Measurements from ENCODE around the gene EMX1.
A peak's percentile ranks its signal among the peaks of the same experiment; 100 is the strongest.
"Not testable (repeated sequence)": the region's sequence is repeated elsewhere in the genome, so short reads cannot be mapped to it uniquely, and the experiment has no call there.

Gene EMX1

DNA sequence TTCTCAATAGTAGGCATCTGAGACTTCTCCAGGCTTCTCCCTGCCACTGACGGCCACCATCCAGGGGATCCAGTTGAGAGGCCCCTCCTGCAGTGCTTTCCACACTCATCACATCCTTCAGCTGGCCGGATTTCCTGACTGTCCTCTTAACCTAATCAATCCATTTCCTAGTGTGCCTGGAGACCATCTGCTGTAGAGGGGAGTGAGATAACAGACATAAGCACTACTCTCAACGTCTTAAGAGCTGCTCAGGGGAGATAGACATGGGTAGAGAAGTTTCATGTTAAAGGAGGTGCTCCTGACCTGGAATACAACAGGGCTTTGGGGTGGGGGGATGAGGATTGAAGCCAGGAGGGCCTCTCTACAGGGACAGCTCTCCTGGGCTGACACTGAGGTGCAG lies 15.9 kb upstream of the EMX1 start:
- no peak for DNase-seq

DNA sequence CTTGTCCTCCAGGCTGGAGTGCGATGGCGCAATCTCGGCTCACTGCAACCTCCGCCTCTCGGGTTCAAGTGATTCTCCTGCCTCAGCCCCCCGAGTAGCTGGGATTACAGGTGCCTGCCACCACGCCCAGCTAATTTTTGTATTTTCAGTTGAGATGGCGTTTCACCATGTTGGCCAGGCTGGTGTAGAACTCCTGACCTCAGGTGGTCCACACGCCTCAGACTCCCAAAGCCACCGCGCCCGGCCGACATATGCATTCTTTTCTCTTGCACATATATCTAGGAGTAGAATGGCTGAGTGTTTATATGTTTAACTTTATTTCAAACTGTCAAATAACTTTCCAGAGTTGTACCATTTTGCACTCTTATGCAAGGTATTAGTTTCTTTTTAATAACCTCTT lies 9.9 kb upstream of the EMX1 start:
- not testable (repeated sequence) for DNase-seq

DNA sequence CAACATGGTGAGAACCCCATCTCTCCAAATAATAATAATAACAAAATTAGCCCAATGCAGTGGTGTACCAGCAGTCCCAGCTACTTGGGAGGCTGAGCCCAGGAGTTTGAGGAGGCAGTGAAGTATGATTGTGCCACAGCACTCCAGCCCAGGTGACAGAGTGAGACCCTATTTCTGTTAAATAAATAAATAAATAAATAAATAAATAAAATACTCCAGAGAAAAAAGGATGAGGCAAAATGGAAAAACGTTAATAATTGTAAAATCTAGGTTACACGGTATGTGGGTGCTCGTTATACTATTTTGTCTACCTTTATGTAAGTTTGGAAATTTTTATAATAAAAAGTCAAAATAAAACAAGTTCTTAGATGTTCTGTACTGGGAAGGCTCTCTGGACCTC lies 8.6 kb upstream of the EMX1 start:
- no peak for DNase-seq

DNA sequence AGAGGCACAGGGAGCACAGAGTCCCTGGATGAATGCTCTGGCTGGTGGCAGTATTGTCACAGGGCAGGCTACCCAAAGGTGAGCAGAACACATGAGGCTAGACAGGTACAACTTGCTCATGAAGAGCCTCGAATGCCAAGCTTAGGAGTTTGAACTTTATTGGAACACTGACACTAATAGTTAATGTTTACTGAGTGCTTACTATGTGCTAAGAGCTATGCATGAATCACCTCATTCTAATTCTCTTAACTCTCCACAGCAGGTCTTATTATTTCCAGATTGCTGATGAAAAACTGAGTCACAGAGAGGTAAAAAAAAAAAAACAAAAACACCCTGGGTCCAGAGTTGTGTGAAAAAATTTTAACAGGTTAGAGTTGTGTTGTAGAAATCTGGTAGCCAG lies 6.1 kb upstream of the EMX1 start:
- DNase-seq = no peak

DNA sequence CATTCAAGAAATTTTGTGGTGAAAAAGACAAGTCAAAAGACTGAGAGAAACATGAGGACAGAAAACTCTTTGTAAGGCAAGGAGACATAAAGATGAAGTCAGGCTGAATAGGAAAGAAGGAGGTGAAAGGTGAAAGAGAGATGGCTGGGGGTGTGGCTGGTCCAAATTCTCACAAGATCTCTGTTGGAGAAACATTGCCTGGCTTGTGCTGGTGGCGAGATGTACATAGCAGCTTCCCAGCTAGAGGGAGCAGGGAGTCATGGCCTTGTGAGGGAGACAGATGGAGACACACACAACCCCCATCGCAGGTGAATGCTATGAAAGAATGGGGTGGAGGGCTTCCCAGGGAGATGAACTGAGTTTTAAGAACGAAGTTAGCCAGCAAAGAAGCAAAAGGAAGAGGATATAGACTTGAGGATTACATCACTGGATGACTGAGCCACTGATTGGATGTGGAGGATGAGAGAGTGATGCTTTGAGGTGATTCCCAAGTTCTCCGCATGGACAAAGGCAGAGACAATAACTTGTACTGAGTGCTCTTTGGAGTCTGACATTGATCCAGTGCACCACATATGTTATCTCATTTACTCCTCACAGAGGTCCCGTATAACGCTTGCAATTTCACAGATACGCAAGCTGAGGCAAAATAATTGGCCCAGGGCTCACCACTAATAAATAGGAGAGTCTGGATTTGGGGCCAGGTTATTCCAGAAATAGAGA lies 3.7 kb upstream of the EMX1 start:
- no peak for DNase-seq

DNA sequence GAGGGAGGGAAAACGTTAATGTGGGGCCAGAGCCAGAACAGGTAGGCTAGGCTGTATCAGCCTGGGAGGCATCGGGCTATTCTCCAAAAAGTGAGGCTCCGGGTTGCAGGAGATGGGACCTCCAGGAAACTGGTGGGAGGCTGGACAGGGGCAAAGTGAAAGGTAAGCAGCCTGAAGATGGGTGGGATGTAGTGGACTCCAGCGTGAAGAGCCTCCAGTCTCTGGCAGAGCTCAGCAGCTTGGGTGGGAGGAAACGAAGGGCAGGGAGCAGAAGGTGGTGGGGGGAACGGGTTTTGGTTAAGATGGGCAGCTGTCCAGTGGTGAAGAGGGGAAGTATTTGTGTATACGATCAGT lies 3.1 kb upstream of the EMX1 start:
- DNase-seq = no peak

DNA sequence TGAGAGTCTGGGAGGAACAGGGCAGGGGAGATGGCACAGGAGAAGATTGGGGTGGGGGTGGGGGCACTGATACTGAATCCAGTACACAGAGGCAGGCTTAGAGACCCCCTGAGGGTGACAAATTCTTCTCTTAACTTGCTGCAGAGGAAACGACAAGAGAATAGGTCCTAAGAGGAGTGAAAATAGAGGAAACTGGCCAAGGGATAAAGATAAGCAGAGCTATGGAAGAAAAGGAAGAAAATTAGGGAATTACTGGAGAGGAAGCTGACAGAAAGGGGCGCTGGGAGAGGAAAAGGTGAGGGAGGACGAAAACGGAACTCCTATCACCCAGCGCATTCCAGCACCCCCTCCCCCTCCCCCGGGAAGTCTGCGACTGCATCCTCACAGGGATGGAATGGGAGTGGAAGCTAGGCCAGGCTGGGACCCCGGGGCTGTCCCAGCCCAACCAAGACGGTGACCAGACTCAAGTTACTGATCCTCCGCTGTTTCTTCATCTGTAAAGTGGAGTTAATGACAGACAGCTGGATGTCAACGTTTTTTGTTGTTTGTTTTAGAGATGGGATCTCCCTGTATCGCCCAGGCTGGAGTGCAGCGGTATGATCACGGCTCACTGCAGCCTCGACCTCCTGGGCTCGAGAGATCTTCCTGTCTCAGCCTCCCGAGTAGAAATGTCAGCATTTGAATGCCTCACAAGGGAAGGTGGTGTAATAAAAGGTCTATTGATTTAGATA lies 2.6 kb upstream of the EMX1 start:
- DNase-seq = no peak

DNA sequence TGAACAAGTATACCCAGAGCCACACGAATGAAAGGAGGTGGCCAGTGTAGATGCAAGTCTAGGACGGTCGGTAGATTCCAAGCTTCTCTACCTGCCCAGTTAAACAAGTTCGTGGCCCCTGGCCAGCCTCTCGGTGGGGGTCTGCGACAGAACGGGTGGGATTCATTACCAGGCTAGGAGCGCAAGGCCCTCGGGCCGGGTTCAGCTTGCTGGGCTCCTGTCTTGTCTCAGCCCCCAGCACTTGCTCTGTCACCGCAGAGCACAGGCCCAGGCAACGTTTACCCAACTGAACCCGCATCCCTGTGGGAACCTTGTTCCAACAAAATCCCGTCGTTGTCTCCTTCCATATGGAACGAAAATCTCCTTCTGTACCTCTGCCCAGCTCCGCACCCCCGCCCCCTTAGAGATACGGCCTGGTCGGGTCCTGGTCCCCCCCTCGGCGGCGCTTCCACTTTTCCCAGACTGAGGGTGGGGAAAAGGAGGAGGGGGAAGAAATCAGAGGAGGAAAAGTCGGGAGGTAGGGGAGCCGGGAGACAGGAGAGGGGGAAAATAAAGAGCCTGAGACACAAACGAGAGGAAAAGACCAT lies 1.9 kb upstream of the EMX1 start:
- DNase-seq = no peak

DNA sequence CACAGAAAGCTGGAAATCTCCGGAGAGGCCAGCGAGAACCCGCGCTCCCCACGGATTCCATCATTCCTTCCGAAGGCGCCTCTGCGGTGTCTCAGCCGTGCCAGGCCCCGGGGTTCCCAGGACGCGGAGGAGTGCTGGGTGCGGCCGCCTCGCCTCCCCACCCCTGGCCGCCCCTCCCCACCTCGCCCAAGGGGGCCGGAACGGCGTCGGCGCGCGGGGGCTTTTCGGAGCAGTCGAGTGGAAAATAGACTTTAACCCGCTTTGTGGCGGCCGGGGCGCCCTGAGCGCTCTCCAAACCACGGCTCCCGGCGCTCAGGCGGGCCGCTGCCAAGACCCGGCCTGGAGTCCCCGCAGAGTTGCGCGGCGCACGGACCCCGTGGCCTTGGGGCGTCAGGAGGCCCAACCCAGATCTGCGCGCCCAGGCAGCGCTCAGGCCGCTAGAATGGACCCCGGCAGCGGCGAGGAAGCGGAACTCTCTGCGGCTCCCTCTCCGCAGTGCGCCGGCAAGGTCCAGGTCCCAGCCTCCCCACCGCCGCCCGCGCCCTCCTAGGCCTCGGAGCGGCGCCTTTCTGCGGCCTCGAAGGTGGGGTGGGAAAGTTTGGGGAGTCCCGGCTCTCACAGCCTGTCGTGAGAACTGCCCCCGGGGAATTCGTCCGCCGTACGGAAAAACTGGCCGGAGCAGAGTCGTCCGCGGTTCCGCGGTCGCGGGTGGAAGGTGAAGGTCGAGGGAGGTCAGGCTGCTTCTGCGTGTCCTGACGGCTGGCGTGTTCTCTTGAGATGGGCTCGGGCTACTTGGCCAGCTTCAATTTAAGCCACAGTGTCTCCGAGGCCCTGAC lies 1.2 kb upstream of the EMX1 start:
- DNase-seq = no peak

DNA sequence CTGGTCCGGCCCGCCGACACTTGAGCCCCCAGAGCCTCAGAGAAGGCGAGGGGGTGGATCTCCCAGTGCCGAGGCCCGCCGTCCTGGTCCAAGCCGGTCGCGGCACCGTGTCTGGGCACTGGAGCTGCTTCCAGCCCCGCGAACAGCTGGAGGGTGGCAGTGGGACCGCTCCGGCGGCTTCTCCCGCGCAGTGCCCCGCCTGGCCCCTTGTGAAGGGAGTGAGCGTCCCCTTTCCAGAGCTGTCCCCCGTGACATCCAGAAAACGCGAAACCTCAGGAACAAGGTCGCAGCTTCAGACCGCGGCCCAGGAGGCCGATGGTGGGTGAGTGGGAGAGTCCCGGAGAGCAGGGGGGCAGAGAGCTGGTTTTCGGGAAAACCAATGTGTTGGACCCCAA lies 579 bp upstream of the EMX1 start:
- DNase-seq = no peak

DNA sequence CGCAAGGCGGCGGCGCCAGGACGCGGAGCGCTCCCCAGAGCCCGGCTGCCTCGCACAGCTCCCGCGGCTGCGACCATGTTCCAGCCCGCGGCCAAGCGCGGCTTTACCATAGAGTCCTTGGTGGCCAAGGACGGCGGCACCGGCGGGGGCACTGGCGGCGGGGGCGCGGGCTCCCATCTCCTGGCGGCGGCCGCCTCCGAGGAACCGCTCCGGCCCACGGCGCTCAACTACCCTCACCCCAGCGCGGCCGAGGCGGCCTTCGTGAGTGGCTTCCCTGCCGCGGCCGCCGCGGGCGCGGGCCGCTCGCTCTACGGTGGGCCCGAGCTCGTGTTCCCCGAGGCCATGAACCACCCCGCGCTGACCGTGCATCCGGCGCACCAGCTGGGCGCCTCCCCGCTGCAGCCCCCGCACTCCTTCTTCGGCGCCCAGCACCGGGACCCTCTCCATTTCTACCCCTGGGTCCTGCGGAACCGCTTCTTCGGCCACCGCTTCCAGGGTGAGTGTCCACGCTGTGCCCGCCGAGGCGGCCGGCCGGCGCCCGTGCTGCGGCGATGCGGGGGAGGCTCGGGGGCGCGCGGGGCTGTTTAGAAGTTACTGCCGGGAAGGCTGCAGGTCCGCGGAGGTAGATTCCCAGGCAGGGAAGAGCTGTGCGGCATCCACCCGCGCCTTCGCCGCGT lies 696 bp downstream of the EMX1 start:
- DNase-seq = no peak

DNA sequence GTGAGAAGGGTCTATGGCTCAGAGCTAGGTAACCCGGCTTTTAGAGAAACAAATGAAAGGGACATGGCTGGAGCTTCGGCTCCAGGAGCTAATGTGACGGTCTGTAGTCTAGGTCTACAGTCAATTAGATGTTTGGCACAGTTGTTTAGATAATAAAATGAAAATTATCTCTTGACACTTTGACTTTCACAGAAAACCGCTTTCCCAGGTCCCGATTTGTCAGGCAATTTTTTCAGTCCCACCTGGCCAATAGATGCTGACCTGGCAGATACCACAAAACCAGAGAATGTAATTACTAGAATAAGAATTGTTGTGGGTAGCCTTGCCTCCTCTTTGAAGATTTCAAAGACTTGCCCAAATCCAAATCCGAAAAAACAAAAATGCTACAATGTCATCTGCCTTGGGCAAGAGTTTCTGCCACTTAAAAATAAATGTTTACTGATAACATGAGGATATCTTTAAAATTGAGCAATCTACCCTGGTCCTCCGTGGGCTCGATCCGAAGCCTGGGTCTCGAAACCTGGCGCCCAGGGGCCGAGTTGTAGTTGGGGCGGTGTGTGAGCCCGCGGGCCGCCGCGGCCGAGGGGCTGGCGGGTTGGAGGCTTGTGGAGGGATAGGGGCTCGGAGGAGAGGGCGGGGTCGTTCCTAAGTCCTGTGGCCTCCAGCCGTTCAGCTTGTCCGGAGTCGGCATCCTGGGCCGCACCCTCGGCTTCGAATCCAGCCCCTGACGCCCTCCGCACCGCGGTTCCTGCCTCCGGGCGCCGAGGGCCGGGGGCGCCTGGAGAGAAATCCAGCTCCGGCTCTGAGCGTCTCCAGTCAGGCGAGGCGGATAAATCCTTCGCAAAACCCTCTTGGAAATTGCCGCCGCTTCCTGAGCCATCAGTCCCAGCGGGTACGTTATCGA lies 2.3 kb downstream of the EMX1 start:
- DNase-seq = no peak

DNA sequence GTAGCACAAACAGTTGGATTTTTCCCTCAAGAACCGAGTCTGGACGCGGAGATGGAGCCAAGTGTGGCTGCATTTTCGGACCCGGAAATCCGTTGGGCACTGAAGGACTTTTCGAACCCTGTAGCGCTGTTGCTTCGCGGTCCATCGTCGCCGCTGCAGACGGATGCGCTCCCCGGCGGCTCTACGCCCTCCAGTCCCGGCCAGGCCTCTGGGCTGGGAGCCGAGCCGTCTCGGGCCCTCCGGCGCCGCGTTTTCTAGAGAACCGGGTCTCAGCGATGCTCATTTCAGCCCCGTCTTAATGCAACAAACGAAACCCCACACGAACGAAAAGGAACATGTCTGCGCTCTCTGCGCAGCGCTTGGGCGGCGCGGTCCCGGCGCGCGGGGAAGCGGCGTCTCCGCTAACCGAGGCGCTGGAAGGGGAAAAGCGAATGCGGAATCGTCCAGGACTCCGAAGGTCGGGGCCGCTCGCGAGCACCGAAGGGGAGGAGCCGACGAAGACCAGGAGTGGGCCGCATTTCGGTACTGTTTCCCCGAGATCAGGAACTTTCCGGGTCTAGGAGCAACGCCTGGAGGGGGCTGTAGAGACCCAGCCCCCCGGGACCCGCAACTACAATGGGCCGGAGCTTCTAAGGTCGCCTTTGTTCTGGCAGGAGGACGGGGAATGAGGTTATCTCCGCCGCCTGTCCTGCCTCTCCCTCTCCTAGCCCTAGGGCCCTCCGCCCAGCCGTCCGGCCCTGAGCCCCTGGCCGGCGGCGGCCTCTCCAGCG lies 3.2 kb downstream of the EMX1 start:
- DNase-seq = peak; percentile 29

DNA sequence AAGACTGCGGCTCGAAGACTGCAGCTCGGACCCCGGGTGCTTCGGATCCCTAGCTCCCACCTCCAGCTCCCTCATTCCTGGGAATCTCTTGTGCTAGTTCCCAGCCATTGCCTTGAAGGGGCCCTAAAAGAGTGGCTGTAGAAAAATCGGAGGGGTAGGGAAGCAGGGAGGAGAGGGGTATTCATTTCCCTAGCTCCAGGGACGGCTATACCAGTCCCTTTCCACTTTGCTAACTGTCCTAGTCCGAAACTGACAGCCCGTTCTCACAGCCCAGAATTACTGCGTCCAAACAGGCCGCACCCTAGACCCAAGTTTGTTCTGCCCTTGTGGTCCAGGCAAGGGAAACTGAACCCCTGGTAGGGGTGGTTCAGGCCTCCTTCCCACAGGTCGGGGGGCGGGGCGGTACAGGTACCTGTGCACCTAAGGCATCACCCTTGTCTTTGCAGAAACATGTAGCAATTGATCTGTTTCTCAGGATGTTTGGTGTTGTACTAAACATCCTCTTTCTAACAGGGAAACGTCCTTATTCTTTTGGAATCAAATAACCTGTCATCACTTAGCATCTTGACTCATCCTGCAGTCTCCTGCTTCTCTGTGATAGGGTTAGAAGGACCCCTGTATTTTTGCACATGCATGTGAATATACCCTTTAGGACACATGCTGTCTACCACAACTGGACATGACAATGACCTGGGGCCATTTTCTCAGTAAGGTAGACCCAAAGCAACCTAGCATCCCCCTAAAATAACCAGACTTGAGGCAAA lies 4.0 kb downstream of the EMX1 start:
- no peak for DNase-seq

DNA sequence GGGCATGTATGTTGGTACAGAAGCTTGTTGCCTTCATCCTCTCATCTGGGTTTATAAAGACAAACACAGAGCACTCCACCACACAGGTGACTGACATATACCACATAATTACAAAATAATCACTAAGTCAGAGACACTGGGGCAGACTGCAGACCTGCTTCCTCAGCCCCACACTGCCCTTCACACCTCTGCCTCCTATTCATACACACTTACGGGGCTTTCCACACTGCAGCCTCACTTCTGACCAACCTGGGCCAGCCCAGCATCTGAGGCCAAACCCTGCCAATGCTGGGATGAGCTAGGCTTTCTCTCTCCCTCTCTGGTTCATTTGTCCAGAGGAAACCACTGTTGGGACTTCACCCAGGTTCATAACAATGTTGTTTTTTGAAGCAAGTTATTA lies 4.5 kb downstream of the EMX1 start:
- DNase-seq = no peak

DNA sequence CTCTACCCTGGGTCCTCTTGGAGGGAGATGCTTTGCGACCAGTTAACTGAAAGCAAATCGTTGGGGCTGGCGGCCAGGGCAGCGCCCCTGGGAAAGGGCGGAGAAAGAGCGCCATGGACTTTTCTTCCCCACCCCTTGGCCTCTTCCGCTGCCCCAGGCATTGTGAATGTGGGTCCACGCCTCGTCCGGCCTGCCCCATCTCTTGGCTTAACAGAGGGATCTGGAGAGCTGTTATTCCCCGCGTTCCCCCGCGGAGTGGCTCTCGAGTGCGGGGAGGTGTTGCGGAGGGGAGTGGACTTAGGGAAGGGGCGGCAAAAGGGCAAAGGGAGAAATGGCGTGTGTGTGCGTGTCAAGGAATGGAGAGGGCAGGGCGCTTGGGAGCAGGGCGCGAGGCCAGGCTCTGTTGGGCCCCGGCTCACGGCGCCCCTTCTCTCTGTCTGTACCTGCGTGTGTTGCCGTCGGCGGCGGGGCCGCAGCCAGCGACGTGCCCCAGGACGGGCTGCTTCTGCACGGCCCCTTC lies 6.6 kb downstream of the EMX1 start:
- no peak for DNase-seq

DNA sequence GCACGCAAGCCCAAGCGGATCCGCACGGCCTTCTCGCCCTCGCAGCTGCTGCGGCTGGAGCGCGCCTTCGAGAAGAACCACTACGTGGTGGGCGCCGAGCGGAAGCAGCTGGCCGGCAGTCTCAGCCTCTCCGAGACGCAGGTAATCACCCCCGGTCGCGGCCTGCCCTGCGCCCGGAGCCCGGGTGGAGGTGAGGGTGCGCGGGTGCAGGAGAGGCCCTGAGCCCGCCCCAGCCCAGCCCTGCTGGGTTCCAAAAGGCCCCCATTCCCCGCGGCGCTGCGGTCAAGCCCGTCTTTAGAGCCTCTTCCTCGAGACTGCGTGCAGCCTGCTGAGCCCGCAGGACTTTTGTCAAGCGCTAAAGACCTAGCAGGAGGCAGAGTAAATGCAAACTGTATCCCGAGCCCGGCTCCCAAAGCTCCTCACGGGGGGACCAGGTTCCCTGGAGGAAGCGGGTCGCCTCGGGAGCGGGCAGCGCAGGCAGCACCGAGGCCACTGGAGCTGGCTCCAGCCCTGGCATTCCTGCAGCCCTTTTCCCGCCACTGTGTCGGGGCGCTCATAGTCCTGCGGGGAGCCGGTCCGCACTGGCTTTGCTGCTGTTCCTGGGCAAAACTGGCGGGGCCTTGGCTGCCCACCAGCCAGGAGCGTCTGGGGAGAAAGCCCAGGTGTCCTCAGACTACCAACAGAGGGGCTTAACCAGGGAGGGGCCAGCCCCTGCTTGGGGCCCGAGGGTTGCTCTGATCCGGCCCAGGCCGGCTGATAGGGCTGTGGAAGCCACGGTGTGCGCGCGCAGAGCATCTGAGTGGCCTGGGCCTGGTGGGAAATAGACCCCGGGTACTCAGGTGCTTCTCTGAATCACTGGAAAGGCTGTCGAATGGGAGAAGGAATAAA lies 7.3 kb downstream of the EMX1 start:
- DNase-seq = no peak

DNA sequence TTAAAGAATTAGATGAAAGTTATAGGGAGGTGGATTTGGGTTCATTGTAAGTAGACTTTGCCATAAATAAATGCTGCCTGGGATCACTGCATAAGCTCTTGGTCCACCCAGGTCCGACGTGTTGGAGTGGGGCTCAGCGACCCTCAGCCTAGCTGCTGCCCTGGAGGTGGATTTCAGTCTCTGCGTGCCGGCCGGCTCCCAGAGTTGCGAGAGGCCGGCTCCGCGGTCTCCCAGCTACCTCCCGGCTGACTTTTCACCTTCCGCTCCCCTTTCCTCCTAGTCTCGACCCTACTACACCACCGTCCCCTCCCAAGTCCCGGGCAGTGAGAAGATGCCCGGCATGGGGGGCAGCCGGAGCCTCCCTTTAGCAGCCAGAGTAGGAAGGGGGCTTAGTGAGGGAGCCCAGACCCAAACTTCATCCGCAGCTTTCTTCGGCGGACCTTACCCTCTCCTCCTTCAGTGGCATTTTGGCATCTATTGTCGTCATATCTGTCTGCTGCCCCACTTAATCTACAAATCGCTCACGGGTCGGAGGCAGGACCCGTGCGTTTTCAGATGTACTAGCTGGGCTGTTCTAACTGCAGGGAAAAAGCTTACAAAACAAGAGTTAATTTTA lies 8.1 kb downstream of the EMX1 start:
- DNase-seq = no peak

DNA sequence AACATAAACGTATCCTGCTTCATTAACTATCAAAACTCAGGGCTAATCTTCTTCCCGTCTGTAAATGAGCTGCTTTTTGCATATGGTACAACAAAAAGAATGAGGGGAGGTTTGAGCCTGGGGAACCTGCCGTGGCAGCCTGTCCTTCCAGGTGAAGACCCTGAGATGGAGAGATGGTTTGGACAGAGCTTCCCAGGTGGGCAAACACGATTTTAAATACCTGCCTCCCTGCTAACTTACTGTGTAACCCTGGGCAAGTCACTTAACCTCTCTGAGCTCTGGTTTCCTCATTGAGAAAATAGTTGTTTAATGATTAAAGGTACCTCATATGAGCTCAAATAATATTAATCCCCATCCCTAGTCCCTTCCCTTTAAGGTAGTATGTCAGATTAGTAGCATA lies 9.0 kb downstream of the EMX1 start:
- no peak for DNase-seq
